Natural killer cell (primary cell): ENCODE results near the gene CHST8. TPM values are rescaled to one million over a fixed set of nuclear protein-coding genes. Genes with fewer than 3 reads are reported as not detected.

ENCODE experiments used
- ATAC-seq, 3 donors: fragments of 150-1000 bp in 2 of 3; fragments of 200-7000 bp in 1 of 3; cut with Tn5 transposase; 1 replicate in 1 of 3; 2 replicates in 2 of 3; pipeline ENCODE4 v1.10.0; 2021; ENCODE audit warnings: mild to moderate bottlenecking in 2 of 3, moderate library complexity in 2 of 3
- DNase-seq, 2 donors: peaks; one replicate each; pipeline versions ENCODE4 v3.0.0 to v3.0.0-alpha.2; 2013 to 2021; ENCODE audit warnings: mixed read lengths in 1 of 2
- H3K27ac ChIP-seq: one replicate; pipeline ENCODE4 v1.5.1; 2013; ENCODE audit warnings: mild to moderate bottlenecking, low read length
- H3K27me3 ChIP-seq: one replicate; pipeline ENCODE4 v1.6.1; 2013; ENCODE audit warnings: low read length; ENCODE audit not compliant: control insufficient read depth, insufficient read depth
- H3K36me3 ChIP-seq: one replicate; pipeline ENCODE4 v1.6.1; 2013; ENCODE audit warnings: low read length; ENCODE audit not compliant: control insufficient read depth, insufficient read depth
- H3K4me1 ChIP-seq: one replicate; pipeline ENCODE4 v1.6.1; 2013; ENCODE audit warnings: low read length; ENCODE audit not compliant: control insufficient read depth, insufficient read depth
- H3K4me3 ChIP-seq: one replicate; pipeline ENCODE4 v1.5.1; 2013; ENCODE audit warnings: low read length
- H3K9me3 ChIP-seq: one replicate; pipeline ENCODE4 v1.6.1; 2013; ENCODE audit warnings: low read length; ENCODE audit not compliant: control insufficient read depth, insufficient read depth
- H3K27ac Mint-ChIP-seq, 2 donors: one replicate each; pipeline ENCODE4 v1.8.0; 2022; ENCODE audit warnings: mild to moderate bottlenecking in 2 of 2, mixed read lengths in 2 of 2, moderate library complexity in 1 of 2
- H3K27me3 Mint-ChIP-seq, 2 donors: one replicate each; pipeline ENCODE4 v1.8.0; 2022; ENCODE audit warnings: low read depth in 2 of 2, mixed read lengths in 2 of 2
- H3K36me3 Mint-ChIP-seq: one replicate; pipeline ENCODE4 v1.8.0; 2022; ENCODE audit warnings: mixed read lengths
- H3K4me1 Mint-ChIP-seq, 2 donors: one replicate each; pipeline ENCODE4 v1.8.0; 2022; ENCODE audit warnings: mixed read lengths in 2 of 2
- H3K4me3 Mint-ChIP-seq: one replicate; pipeline ENCODE4 v1.8.0; 2022; ENCODE audit warnings: mild to moderate bottlenecking, moderate library complexity, mixed read lengths
- H3K9me3 Mint-ChIP-seq, 2 donors: one replicate each; pipeline ENCODE4 v1.8.0; 2022; ENCODE audit warnings: mixed read lengths in 2 of 2
- WGBS: methylation state at CpG from one replicate; pipeline ENCODE4 v1.1.7; 2013; ENCODE audit warnings: missing lambda C conversion rate; ENCODE audit not compliant: insufficient coverage; 5-methylcytosine and 5-hydroxymethylcytosine counted together
- intact Hi-C: fragments of 100-400 bp; cut with micrococcal nuclease; formaldehyde crosslinking; loops from one replicate; pipeline ENCODE4 v1.14.2; 2022
- total RNA-seq, 4 donors: library from RNA; stranded (reverse); fragments of 120-200 nt in 1 of 4; gene quantifications; one replicate each; pipeline versions ENCODE4 v1.2.3 to v1.2.4, GENCODE V29; 2013 to 2022
- TF ChIP-seq, protein P1 (sequence below): fragments of 200-600 bp; IDR thresholded peaks from one replicate; pipeline ENCODE4 v1.8.0; 2022; ENCODE audit warnings: antibody characterized with exemption

Gene CHST8
- total RNA-seq, 3 donors from 2014 or later (not counting 1 experiment from before 2014, with no cell fraction given), result not detected

DNA sequence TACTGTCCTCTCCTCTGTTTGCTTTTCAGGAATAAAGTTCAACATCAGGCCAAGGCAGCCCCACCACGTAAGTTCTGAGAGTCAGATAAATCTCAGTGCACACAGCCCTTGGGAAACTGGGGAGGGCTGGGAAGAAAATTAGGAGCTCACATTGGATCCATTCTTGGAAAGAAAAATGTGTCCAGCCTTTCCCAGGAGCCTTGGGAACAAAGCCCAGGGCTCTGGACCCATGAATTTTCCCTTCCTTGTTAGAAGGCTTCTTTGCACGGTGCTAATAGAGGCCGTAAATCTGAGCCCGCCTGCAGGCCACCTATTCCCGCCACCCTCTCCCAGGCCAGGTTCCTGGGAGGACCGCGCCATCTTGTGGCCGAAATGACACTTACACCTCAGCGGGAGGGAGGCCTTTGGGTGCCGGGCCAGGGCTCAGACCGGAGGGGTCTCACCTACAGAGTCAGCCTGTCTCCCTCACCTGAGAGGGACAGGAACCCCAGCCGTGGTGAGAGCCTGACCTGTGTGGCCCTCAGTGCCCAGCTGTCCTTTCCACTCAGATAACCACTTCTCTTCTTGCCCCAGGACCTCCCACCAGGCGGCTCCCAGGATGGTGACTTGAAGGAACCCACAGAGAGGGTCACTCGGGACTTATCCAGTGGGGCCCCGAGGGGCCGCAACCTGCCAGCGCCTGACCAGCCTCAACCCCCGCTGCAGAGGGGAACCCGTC lies 149.8 kb downstream of the CHST8 start:
- H3K27me3 ChIP-seq, result no peaks in the 10 kb centered on the region
- H3K27ac ChIP-seq, result no peak overlapping the region
- no peaks in the 10 kb centered on the region for H3K9me3 ChIP-seq
- WGBS, result 36% methylated on average over 19 of the region's 19 CpGs
- Mint-ChIP-seq H3K9me3 (no peaks in the 10 kb centered on the region), H3K4me1 (no peaks in the 10 kb centered on the region), H3K36me3 (no peaks in the 10 kb centered on the region), H3K27ac (no peak overlapping the region), H3K27me3 (peaks cover 0 to 6% of the 10 kb centered on the region in 2 donors), H3K4me3 (no peak overlapping the region)
- intact Hi-C loops, result loop anchor here (1.0 to 5.0 kb wide), 2 partner anchors 341 to 534 kb away; no protein-coding TSS in a partner anchor
- peak in 2 of 3 donors; percentile 73 to 80 for ATAC-seq
- no peak overlapping the region for H3K4me3 ChIP-seq
- no peaks in the 10 kb centered on the region for H3K36me3 ChIP-seq
- peak; percentile 47 to 75 for DNase-seq
- TF ChIP-seq, protein P1, sequence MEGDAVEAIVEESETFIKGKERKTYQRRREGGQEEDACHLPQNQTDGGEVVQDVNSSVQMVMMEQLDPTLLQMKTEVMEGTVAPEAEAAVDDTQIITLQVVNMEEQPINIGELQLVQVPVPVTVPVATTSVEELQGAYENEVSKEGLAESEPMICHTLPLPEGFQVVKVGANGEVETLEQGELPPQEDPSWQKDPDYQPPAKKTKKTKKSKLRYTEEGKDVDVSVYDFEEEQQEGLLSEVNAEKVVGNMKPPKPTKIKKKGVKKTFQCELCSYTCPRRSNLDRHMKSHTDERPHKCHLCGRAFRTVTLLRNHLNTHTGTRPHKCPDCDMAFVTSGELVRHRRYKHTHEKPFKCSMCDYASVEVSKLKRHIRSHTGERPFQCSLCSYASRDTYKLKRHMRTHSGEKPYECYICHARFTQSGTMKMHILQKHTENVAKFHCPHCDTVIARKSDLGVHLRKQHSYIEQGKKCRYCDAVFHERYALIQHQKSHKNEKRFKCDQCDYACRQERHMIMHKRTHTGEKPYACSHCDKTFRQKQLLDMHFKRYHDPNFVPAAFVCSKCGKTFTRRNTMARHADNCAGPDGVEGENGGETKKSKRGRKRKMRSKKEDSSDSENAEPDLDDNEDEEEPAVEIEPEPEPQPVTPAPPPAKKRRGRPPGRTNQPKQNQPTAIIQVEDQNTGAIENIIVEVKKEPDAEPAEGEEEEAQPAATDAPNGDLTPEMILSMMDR, result peak; percentile 41
- H3K4me1 ChIP-seq, result no peaks in the 10 kb centered on the region

DNA sequence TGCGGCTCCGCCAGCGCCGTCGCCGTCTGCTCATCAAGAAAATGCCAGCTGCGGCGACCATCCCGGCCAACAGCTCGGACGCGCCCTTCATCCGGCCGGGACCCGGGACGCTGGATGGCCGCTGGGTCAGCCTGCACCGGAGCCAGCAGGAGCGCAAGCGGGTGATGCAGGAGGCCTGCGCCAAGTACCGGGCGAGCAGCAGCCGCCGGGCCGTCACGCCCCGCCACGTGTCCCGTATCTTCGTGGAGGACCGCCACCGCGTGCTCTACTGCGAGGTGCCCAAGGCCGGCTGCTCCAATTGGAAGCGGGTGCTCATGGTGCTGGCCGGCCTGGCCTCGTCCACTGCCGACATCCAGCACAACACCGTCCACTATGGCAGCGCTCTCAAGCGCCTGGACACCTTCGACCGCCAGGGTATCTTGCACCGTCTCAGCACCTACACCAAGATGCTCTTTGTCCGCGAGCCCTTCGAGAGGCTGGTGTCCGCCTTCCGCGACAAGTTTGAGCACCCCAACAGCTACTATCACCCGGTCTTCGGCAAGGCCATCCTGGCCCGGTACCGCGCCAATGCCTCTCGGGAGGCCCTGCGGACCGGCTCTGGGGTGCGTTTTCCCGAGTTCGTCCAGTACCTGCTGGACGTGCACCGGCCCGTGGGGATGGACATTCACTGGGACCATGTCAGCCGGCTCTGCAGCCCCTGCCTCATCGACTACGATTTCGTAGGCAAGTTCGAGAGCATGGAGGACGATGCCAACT lies 150.5 kb downstream of the CHST8 start:
- H3K9me3 Mint-ChIP-seq, result no peaks in the 10 kb centered on the region
- WGBS, result 94% methylated on average over 72 of the region's 72 CpGs
- H3K4me3 Mint-ChIP-seq, result no peak overlapping the region
- Histone ChIP-seq H3K36me3 (no peaks in the 10 kb centered on the region), H3K27ac (no peak overlapping the region), H3K27me3 (no peaks in the 10 kb centered on the region), H3K9me3 (no peaks in the 10 kb centered on the region), H3K4me3 (no peak overlapping the region), H3K4me1 (no peaks in the 10 kb centered on the region)
- no peak for ATAC-seq
- no peak for DNase-seq
- no peaks in the 10 kb centered on the region for H3K36me3 Mint-ChIP-seq
- peaks cover 0 to 6% of the 10 kb centered on the region in 2 donors for H3K27me3 Mint-ChIP-seq
- intact Hi-C loops, result loop anchor here (5.0 kb wide), 1 partner anchor 535 kb away; no protein-coding TSS in a partner anchor
- H3K27ac Mint-ChIP-seq, result no peak overlapping the region
- H3K4me1 Mint-ChIP-seq, result no peaks in the 10 kb centered on the region
- TF ChIP-seq, protein P1, result no peak

DNA sequence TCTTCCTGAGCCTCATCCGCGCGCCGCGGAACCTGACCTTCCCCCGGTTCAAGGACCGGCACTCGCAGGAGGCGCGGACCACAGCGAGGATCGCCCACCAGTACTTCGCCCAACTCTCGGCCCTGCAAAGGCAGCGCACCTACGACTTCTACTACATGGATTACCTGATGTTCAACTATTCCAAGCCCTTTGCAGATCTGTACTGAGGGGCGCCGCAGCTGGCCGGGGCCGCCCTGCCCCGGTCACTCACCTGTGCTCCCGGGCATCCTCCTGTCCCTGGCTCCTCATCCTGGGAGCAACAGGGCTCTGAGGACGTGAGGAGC lies 151.1 kb downstream of the CHST8 start:
- no peaks in the 10 kb centered on the region for H3K9me3 Mint-ChIP-seq
- TF ChIP-seq, protein P1, result no peak
- Histone ChIP-seq H3K4me1 (peaks cover 2% of the 10 kb centered on the region), H3K27me3 (no peaks in the 10 kb centered on the region), H3K9me3 (no peaks in the 10 kb centered on the region), H3K4me3 (no peak overlapping the region), H3K27ac (no peak overlapping the region), H3K36me3 (no peaks in the 10 kb centered on the region)
- peaks cover 0 to 6% of the 10 kb centered on the region in 2 donors for H3K27me3 Mint-ChIP-seq
- WGBS, result 93% methylated on average over 23 of the region's 23 CpGs
- no peaks in the 10 kb centered on the region for H3K4me1 Mint-ChIP-seq
- no peaks in the 10 kb centered on the region for H3K36me3 Mint-ChIP-seq
- no peak overlapping the region for H3K27ac Mint-ChIP-seq
- DNase-seq (no peak), ATAC-seq (no peak)
- intact Hi-C loops, result loop anchor here (5.0 kb wide), 1 partner anchor 536 kb away; no protein-coding TSS in a partner anchor
- H3K4me3 Mint-ChIP-seq, result no peak overlapping the region
